ENCODE measurements around the gene ARTN. TPM values are rescaled to one million over a fixed set of nuclear protein-coding genes. Genes with fewer than 3 reads are reported as not detected.

ARTN gene
- total and polyA plus RNA-seq, 9 donors: 0.72 to 1.3 (median 0.86) TPM; not detected in 1

DNA sequence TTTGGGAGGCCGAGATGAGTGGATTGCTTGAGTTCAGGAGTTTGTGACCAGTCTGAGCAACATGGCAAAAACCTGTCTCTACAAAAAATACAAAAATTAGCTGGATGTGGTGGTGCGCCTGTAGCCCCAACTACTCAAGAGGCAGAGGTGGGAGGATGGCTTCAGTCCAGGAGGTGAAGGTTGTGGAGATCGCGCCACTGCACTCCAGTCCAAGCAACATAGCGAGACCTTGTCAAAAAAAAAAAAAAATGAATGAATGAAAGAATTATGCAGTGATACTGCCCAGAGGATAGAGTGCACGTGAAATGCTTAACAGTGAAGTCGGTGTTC lies 35.8 kb downstream of the ARTN start:
- intact Hi-C loops (cut with DNase I): no loop called here
- no peak overlapping the region for H3K4me3 ChIP-seq
- 33 to 42% (median 35%) methylated on average over 7 of the region's 7 CpGs for WGBS, 3 donors
- H3K4me1 ChIP-seq (ENCODE audit: insufficient read depth): peaks cover 8% of the 10 kb centered on the region
- no peak overlapping the region for H3K27ac ChIP-seq
- no peak for DNase-seq
- no peaks in the 10 kb centered on the region for H3K36me3 ChIP-seq
- no peaks in the 10 kb centered on the region for H3K9me3 ChIP-seq
- H3K27me3 ChIP-seq: no peaks in the 10 kb centered on the region
- TF ChIP-seq, protein P1, sequence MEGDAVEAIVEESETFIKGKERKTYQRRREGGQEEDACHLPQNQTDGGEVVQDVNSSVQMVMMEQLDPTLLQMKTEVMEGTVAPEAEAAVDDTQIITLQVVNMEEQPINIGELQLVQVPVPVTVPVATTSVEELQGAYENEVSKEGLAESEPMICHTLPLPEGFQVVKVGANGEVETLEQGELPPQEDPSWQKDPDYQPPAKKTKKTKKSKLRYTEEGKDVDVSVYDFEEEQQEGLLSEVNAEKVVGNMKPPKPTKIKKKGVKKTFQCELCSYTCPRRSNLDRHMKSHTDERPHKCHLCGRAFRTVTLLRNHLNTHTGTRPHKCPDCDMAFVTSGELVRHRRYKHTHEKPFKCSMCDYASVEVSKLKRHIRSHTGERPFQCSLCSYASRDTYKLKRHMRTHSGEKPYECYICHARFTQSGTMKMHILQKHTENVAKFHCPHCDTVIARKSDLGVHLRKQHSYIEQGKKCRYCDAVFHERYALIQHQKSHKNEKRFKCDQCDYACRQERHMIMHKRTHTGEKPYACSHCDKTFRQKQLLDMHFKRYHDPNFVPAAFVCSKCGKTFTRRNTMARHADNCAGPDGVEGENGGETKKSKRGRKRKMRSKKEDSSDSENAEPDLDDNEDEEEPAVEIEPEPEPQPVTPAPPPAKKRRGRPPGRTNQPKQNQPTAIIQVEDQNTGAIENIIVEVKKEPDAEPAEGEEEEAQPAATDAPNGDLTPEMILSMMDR (IDR thresholded peaks at IDR 0.05): no peak
- TF ChIP-seq EP300 (IDR thresholded peaks at IDR 0.05): no peak
- TF ChIP-seq POLR2A (IDR thresholded peaks at IDR 0.05): no peak

DNA sequence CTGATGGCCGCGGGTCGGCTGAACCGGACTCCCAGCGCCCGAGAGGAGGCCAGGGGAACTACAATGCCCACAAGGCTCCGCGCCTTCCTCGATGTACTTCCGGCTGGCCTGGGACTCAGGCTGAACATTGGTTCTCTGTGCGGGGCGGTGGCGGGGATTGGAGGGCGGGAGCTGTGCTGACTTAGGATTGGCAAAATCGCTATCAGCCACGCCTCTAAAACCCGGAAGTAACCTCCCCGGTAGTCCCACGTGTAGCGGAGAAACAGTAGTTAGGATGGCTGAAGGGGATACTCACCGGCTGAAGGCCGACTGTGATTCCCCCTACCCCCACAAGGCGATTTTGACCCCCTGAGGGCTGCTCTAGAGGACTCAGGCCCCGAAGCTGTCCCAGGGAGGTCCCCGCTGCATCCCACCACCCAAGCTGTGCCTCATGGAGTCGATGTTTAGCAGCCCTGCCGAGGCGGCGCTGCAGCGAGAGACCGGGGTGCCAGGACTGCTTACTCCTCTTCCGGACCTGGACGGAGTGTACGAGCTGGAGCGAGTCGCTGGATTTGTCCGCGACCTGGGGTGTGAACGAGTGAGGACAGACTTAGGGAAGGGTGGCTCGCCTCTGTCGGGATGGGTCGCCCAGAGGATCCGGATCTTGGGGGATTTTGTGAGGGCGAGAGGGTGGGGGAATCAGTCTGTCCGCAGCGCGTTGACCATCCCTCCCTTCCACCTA lies 36.3 kb downstream of the ARTN start, which contains the start of gene DPH2:
Gene DPH2, plus strand, starts transcription at position 265 of the 721 bp plus-strand sequence. Its CDS starts 166 bp downstream, at position 431.
- no peak within 1 kb of the TSS for H3K27ac ChIP-seq
- DNase-seq: peak; percentile 95 to 97 (median 96)
- no peaks in the 10 kb centered on the region for H3K9me3 ChIP-seq
- no peaks in the 10 kb centered on the region for H3K27me3 ChIP-seq
- H3K4me1 ChIP-seq (ENCODE audit: insufficient read depth): peaks cover 8% of the 10 kb centered on the region
- TF ChIP-seq, protein P1 (IDR thresholded peaks at IDR 0.05): peak in 1 of 3 donors; percentile 21
- TF ChIP-seq EP300 (IDR thresholded peaks at IDR 0.05) (no peak), POLR2A (IDR thresholded peaks at IDR 0.05) (no peak)
- WGBS, 3 donors: 1% methylated on average over 45 to 47 of the region's 47 CpGs
- peak within 1 kb of the TSS; percentile 74 for H3K4me3 ChIP-seq
- H3K36me3 ChIP-seq: no peaks in the 10 kb centered on the region
- intact Hi-C loops (cut with DNase I): no loop called here

DNA sequence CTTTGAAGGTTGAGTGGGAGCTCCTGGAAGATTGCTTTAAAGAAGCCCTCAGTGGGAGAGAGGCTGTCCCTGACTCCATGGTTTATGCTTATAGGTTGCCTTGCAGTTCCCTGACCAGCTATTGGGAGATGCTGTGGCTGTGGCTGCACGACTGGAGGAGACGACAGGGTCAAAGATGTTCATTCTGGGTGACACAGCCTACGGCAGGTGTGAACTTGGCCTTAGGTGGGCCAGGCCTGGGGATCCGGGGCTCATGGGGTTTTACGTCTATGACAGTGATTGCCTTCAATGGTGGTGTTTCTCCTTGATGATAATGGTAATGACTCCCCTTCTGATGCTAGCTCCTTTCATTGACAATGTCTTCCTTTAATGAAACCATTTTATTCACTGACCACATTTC lies 36.9 kb downstream of the ARTN start:
- TF ChIP-seq EP300 (IDR thresholded peaks at IDR 0.05) (no peak), POLR2A (IDR thresholded peaks at IDR 0.05) (no peak)
- TF ChIP-seq, protein P1 (IDR thresholded peaks at IDR 0.05): no peak
- H3K4me3 ChIP-seq: peak overlapping the region; percentile 74
- no peak overlapping the region for H3K27ac ChIP-seq
- no peaks in the 10 kb centered on the region for H3K9me3 ChIP-seq
- peaks cover 10% of the 10 kb centered on the region for H3K4me1 ChIP-seq (ENCODE audit: insufficient read depth)
- no peaks in the 10 kb centered on the region for H3K27me3 ChIP-seq
- H3K36me3 ChIP-seq: no peaks in the 10 kb centered on the region
- 40 to 49% (median 42%) methylated on average over 5 of the region's 5 CpGs for WGBS, 3 donors
- no peak for DNase-seq
- intact Hi-C loops (cut with DNase I): no loop called here

DNA sequence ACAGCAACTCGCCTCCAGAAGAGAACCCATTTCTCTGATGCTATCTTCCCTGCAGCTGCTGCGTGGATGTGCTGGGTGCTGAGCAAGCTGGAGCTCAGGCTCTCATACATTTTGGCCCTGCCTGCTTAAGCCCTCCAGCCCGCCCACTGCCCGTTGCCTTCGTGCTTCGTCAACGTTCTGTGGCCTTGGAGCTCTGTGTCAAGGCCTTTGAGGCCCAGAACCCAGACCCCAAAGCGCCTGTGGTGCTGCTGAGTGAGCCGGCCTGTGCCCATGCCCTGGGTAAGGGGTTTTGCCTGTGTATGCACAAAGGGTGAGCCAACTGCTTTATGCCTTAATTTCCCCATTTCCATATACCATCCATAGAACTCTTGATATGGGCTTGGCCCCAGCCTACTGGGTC lies 37.3 kb downstream of the ARTN start:
- intact Hi-C loops (cut with DNase I): no loop called here
- Histone ChIP-seq H3K4me1 (ENCODE audit: insufficient read depth) (peaks cover 13% of the 10 kb centered on the region), H3K27ac (no peak overlapping the region), H3K4me3 (no peak overlapping the region), H3K9me3 (no peaks in the 10 kb centered on the region), H3K27me3 (no peaks in the 10 kb centered on the region), H3K36me3 (no peaks in the 10 kb centered on the region)
- no peak for TF ChIP-seq POLR2A (IDR thresholded peaks at IDR 0.05)
- TF ChIP-seq EP300 (IDR thresholded peaks at IDR 0.05): no peak
- TF ChIP-seq, protein P1 (IDR thresholded peaks at IDR 0.05): no peak
- WGBS, 3 donors: 62 to 80% (median 71%) methylated on average over 9 of the region's 9 CpGs
- no peak for DNase-seq

Data from ovary (tissue), 9 donors.